HL-60/S4 treated with retinoic acid at 250 ng/mL for 4 days and 3 days (cell line): ENCODE results near the gene CDKAL1.
"Not testable (repeated sequence)": the region's sequence is repeated elsewhere in the genome, so short reads cannot be mapped to it uniquely, and the experiment has no call there.

Experiments used
- in situ Hi-C: fragments of 300-500 bp; cut with MboI; formaldehyde crosslinking; loops from 2 replicates; pipeline ENCODE4 v1.7.0; 2022; ENCODE audit warnings: low sequenced_read_pairs

The CDKAL1 gene

GRCh38 chr6:20630617-20631548 is 96.6 kb downstream of the CDKAL1 start:
- in situ Hi-C loops = no loop called here

DNA sequence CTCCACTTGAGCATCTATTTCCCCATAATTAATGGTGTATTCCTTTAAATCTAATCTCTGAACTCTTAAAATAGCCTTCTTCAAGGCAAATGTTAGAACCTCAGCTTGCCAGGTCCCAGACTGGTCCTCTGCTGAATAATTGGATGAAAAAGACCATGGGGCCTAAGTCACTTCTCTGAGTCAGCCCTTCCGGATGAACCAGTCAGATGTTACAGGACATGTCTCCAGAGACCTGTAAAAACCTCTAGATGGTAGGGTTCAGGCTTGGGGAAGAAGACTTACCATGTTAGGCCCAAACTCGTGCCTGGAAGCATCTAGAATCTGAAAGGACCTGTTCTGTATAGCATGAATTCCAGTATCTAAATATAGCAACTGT is 97.3 kb downstream of the CDKAL1 start:
- in situ Hi-C loops = no loop called here

- in situ Hi-C loops = no loop called here
Observed at GRCh38 chr6:20632696-20633095, 98.4 kb downstream of the CDKAL1 start.

DNA sequence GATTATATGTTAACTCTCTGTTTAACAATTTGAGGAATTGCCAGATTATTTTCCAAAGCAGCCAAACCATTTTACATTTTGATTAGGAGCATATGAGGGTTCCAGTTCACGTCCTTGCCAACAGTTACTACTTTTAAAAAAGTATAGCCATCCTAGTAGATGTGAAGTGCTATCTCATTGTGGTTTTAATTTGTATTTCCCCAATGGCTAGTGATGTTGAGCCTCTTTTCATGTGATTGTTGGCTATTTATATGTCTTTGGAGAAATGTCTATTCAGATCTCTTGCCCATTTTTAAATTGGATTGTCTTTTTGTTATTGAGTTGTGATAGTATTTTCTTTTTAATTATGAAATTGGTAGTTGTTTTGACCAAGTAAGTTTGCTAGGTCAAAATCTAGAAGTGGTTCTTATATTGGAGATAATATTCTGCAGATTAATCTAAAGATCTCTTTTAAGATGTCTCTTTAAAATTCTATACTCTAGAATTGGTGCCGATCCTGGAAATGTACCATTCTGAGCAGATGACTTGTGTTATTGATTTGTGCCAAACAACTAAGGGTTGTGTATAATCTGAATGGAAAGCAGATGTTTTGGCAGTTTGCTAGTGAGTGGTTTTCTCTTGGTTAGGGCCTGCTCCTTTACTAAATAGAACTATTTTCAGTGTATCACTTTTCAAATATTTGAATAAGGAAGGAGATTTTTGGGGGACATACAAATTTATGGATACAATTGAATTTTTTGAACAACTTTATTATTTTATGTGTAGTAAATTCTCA is 99.5 kb downstream of the CDKAL1 start:
- in situ Hi-C loops = no loop called here

GRCh38 chr6:20639161-20639560 is 104.9 kb downstream of the CDKAL1 start:
- in situ Hi-C loops = no loop called here

DNA sequence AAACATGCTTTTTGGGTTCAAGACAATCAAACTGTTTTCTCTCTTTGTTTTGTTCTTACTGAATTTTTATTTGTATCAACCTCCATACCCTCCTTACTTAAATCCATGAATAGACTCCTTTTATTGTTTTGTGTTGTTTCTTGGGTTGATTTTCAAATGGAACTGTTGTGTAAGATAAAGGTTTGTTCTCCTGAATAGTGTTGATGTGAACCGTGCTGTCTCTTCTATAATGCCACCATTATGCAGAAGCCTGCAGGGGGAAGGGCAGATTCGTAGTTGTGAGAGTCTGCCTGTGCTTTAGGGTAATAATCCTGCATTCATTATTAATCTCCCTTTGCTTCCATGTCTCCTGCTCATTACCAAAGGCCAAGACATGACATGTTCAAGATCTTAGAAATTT is 105.9 kb downstream of the CDKAL1 start:
- in situ Hi-C loops = no loop called here

DNA sequence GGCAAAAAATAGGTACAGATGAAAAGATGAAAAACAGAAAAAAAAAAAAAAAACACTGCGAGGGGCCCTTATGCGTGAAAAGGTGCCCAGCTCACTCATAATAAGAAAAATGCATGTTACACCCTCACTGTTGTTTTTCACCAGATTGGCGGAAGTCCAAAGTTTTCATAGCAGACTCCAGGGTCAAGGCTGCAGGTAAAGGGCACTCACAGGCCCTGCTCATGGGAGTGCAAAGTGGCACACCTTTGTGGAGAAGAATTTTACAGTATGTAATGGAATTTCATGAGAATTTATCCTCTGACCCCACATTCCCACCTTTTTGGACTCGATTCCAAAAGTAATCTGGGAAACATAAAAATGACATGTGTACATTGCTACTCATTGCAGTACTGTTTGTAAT is 108.2 kb downstream of the CDKAL1 start:
- in situ Hi-C loops = no loop called here

DNA sequence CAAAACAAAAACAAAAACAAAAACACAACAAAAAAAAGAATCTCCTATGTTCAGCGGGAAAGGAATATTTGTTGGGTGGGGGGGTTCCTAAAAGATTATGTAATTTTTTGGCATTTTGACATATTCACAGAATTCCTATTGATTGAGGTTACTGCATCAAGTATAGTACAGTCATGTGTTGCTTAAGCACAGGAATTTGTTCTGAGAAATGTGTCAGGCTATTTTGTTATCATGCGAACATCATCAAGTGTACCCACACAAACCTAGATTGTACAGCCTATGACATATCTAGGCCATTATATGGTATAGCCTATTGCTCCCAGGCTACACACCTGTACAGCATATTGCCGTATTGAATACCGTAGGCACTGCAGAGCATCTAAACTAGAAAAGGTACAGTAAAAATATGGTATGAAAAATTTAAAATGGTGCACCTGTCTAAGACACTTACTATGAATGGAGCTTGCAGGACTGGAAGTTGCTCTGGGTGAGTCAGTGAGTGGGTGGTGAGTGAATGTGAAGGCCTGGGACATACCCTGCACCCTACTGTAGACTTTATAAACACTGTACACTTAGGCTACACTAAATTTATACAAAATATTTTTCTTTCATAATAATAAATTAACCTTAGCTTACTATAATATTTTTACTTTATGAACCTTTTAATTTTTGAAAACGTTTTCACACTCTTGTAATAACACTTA is 110.6 kb downstream of the CDKAL1 start:
- in situ Hi-C loops = no loop called here

DNA sequence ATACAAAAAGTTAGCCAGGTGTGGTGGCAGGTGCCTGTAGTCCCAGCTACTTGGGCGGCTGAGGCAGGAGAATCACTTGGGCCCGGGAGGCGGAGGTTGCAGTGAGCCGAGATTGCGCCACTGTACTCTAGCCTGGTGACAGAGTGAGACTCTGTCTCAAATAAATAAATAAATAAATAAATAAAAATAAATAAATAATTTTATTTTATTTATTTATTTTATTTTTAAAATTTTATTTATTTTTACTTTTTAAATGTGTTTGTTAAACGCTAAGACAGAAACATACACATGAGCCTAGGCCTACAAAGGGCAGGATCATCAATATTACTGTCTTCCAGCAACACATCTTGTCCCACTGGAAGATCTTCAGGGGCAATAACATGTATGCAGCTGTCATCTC is 111.3 kb downstream of the CDKAL1 start:
- in situ Hi-C loops = not testable (repeated sequence)

- in situ Hi-C loops = no loop called here
Observed at GRCh38 chr6:20647585-20647984, 113.3 kb downstream of the CDKAL1 start.

DNA sequence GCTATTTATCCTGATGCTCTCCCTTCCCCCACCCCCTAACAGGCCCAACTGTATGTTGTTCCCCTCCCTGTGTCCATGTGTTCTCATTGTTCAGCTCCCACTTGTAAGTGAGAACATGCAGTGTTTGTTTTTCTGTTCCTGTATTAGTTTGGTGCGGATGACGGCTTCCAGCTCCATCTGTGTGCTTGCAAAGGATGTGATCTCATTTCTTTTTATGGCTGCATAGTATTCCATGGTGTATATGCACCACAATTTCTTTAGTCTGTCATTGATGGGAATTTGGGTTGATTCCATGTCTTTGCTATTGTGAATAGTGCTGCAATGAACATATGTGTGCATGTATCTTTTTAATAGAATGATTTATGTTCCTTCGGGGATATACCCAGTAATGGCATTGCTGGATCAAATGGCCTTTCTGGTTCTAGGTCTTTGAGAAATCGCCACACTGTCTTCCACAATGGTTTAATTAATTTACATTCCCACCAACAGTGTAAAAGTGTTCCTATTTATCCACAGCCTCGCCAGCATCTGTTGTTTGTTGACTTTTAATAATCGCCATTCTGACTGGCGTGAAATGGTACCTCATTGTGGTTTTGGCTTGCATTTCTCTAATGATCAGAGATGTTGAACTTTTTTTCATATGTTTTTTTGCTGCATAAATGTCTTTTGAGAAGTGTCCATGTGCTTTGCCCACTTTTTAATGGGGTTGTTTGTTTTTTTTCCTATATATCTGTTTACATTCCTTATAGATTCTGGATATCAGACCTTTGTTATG is 115.6 kb downstream of the CDKAL1 start:
- in situ Hi-C loops = not testable (repeated sequence)

DNA sequence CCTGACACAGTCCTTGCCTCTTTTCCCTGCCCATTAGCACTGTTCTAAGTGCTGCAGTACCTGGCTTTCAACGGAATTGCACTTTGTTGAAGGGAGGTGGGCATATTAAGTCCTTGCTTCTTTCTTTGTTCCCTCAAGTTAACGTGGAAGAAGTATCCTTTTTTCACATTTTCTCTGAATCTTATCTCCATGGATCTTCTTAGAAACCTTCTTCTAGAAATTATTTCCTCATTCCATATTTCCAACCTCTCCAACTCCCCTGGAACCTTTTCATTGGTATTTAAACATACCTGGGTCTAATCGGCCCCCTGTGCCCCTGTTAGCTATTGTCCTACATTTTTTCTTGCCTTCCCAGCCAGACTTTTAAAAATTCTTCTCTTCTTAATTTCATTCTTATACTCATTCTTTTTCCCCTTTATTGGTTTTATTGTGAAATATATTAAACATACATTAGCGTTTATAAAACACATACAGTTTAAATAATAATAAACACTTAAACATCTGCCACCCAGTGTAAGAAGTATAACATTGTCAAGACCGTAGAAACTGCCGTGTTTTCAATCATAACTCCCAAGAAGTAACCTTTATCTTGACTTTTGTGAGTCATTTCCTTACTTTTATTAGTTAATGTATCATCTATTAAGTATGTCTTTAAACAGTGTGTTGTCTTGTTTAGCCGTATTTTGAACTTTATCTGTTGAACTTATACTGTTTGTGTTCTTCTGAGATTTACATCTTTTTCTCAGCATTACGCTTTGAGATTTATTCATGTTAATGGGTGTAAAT is 118.2 kb downstream of the CDKAL1 start:
- in situ Hi-C loops = no loop called here

DNA sequence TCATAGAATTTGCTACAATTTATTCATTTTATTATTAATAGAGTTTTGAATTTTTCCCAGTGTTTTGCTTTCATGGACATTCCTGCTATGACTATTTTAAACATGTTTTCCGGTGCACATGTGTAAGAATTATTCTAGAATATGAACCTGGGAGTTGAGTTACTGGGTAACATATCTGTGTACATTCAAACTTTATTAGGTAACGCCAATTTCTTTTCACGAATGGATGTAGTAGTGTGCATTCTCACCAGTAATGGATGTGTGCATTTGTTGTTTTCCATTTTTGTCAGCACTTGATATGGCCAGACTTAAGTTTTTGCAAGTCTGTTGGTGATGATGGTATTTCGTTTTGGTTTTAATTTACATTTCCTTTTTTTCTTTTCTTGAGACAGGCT is 118.8 kb downstream of the CDKAL1 start:
- in situ Hi-C loops = no loop called here

- in situ Hi-C loops = no loop called here
Observed at GRCh38 chr6:20655317-20655716, 121.1 kb downstream of the CDKAL1 start.

DNA sequence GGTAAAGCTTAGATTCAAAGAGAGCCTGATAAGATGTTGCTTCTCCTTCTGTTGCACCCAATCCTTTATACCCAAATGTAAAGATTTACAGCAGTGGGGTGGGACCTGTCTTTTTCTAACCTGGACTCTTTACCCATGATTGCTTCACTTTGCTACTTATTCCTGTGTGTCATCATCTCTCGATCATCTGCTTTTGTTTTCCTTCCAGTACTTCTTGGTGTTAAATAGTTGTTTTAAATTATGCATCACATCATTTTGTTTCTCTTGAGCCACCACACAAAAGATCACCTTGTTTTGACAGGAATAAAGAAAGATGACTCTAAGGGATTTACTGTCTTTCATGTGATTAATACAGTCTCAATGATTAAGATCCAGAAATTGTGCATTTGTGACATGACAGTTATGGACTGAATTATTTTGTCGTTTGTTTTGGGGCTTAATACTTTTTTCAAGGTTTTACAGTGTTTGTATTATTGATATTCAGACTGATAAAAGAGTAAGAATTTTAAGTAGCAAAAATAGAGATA is 123.1 kb downstream of the CDKAL1 start:
- in situ Hi-C loops = no loop called here

DNA sequence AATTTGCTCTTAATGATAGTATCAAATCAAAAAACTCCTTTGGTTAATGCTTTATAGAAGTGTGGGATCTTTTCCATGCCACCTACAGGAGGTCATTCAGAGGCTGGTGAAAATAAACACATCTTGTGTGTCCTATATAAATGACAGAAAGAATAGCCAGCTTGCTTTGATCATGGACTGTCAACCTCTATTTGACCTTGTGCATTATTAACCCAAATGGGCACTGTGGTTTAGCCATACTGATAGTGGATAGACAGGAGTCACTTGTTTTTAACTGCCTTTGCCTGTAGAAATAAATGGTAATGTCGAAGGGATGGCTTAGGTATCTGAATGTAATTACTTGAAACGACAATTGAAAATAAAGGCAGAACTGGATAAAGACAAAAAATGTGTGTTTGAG is 123.8 kb downstream of the CDKAL1 start:
- in situ Hi-C loops = no loop called here

GRCh38 chr6:20658516-20658915 is 124.3 kb downstream of the CDKAL1 start:
- in situ Hi-C loops = no loop called here

DNA sequence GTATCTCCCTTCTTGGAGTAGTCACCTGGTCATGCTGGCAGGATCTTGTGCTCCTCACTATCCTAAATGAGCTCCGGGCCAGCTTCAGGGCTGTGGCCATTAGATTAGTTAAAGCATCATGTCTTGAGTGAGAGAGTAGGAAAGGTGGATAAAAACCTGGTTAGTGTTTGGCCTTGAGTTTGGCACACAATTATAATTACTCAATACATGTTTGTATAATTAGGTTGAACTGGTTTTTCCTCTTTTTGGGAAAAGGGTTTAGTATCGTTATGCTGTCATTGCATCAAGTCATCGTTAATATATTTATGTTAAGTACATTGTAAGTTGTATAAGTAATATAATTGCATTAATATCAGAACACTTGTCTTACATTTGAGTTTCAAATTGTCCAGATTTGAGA is 126.3 kb downstream of the CDKAL1 start:
- in situ Hi-C loops = no loop called here

- in situ Hi-C loops = no loop called here
Observed at GRCh38 chr6:20661721-20662120, 127.5 kb downstream of the CDKAL1 start.

GRCh38 chr6:20664250-20664649 is 130.0 kb downstream of the CDKAL1 start:
- in situ Hi-C loops = no loop called here
